GM12878 (cell line): Measurements from ENCODE around the gene PADI2. TPM values are rescaled to one million over a fixed set of nuclear protein-coding genes. Genes with fewer than 3 reads are reported as not detected.

ENCODE experiments used
- BCL11A ChIP-seq: IDR thresholded peaks from 2 replicates; pipeline ENCODE4 v1.6.1; 2011; ENCODE audit warnings: low read depth, low read length
- CBX5 ChIP-seq: sonication (generic); IDR thresholded peaks from 2 replicates; pipeline ENCODE4 v1.6.1; 2016; ENCODE audit warnings: low read depth, moderate library complexity, mild to moderate bottlenecking, inconsistent platforms
- ESRRA ChIP-seq: IDR thresholded peaks from 2 replicates; pipeline ENCODE4 v1.6.1; 2012; ENCODE audit warnings: mild to moderate bottlenecking, low read length, improper control_type of control experiment
- ETV6 ChIP-seq, 2 experiments: fragments of 450-650 bp in 1 of 2; IDR thresholded peaks in 1 of 2; conservative IDR thresholded peaks in 1 of 2; 2 replicates each; pipeline ENCODE4 v1.6.1; 2014; ENCODE audit warnings: antibody characterized with exemption in 1 of 2, borderline replicate concordance in 1 of 2, low read depth in 1 of 2, mild to moderate bottlenecking in 1 of 2, moderate library complexity in 1 of 2
- EZH2 ChIP-seq: IDR thresholded peaks from 2 replicates; pipeline ENCODE4 v1.6.1; 2012; ENCODE audit warnings: low read depth, mild to moderate bottlenecking, control low read depth, inconsistent platforms, low read length, borderline replicate concordance; ENCODE audit not compliant: control insufficient read depth
- FOS ChIP-seq: IDR thresholded peaks from 3 replicates; pipeline ENCODE4 v1.6.1; 2011; ENCODE audit warnings: borderline replicate concordance; ENCODE audit not compliant: insufficient read length; ENCODE audit errors: extremely low read depth
- HCFC1 ChIP-seq: fragments of 150-350 bp; IDR thresholded peaks from 2 replicates; pipeline ENCODE4 v1.6.1; 2014; ENCODE audit warnings: low read length
- KAT2A ChIP-seq: conservative IDR thresholded peaks from 2 replicates; pipeline ENCODE4 v1.6.1; 2011; ENCODE audit warnings: low read depth, low read length; ENCODE audit not compliant: control insufficient read depth
- LARP7 ChIP-seq: fragments of 450-650 bp; IDR thresholded peaks from 2 replicates; pipeline ENCODE4 v1.6.1; 2017; ENCODE audit warnings: mild to moderate bottlenecking
- MYB ChIP-seq: fragments of 150-350 bp; IDR thresholded peaks from 2 replicates; pipeline ENCODE4 v1.6.1; 2014; ENCODE audit warnings: mild to moderate bottlenecking, low read depth, low read length, borderline replicate concordance
- NFIC ChIP-seq: IDR thresholded peaks from 2 replicates; pipeline ENCODE4 v1.6.1; 2012; ENCODE audit warnings: low read depth, mild to moderate bottlenecking, inconsistent platforms, low read length, moderate library complexity
- NFXL1 ChIP-seq: fragments of 450-650 bp; IDR thresholded peaks from 2 replicates; pipeline ENCODE4 v1.6.1; 2017; ENCODE audit warnings: antibody characterized with exemption, mild to moderate bottlenecking, borderline replicate concordance
- SMAD5 ChIP-seq: IDR thresholded peaks from 2 replicates; pipeline ENCODE4 v1.6.1; 2016; ENCODE audit warnings: antibody characterized with exemption, low read depth
- SP1 ChIP-seq: IDR thresholded peaks from one replicate; pipeline ENCODE4 v1.6.1; 2011; ENCODE audit warnings: low read depth, low read length
- SREBF2 ChIP-seq: IDR thresholded peaks from 2 replicates; pipeline ENCODE4 v1.6.1; 2012; ENCODE audit warnings: mild to moderate bottlenecking, low read length
- SRF ChIP-seq, 2 experiments: IDR thresholded peaks; 2 replicates each; pipeline ENCODE4 v1.6.1; 2011; ENCODE audit warnings: low read depth in 2 of 2, low read length in 2 of 2, mild to moderate bottlenecking in 1 of 2, moderate library complexity in 1 of 2
- polyA plus RNA-seq, 11 experiments: library from polyadenylated mRNA; depleted of rRNA in 4 of 11; unstranded in 6 of 11; stranded (reverse) in 5 of 11; fragments of >200 nt; fragmentation: Nextera tagmentation in 4 of 11; fragmentation: Illumina TruSeq in 1 of 11; extraction: Ambion mirVana in 4 of 11; extraction: Trizol in 1 of 11; gene quantifications; 1 replicate in 1 of 11; 2 replicates in 10 of 11; pipeline versions ENCODE4 v1.2.1 to v1.2.3, GENCODE V29; 2011 to 2016; ENCODE audit warnings: inconsistent platforms in 2 of 11, missing spikeins in 2 of 11, low read depth in 1 of 11
- total RNA-seq, 4 experiments: library from RNA; depleted of rRNA in 3 of 4; stranded (reverse); fragments of >200 nt in 3 of 4; fragmentation: Illumina TruSeq in 1 of 4; extraction: Trizol in 1 of 4; gene quantifications; 2 replicates each; pipeline versions ENCODE4 v1.2.1 to v1.2.3, GENCODE V29; 2013 to 2021
- TF ChIP-seq, protein P1 (sequence below), 3 experiments: IDR thresholded peaks in 2 of 3; conservative IDR thresholded peaks in 1 of 3; 2 replicates each; pipeline ENCODE4 v1.5.1; 2011; ENCODE audit warnings: low read depth in 3 of 3, low read length in 3 of 3, mild to moderate bottlenecking in 3 of 3, control low read depth in 2 of 3, moderate library complexity in 2 of 3, inconsistent platforms in 1 of 3, mixed read lengths in 1 of 3; ENCODE audit not compliant: control insufficient read depth in 2 of 3, insufficient read depth in 1 of 3; ENCODE audit errors: extremely low read depth in 1 of 3
- TF ChIP-seq, protein P2 (sequence below): fragments of 450-650 bp; IDR thresholded peaks from 2 replicates; pipeline ENCODE4 v1.6.1; 2017; ENCODE audit warnings: mild to moderate bottlenecking, low read depth, inconsistent platforms; ENCODE audit not compliant: poor library complexity, severe bottlenecking
- TF ChIP-seq, protein P3 (sequence below): IDR thresholded peaks from 2 replicates; pipeline ENCODE4 v1.6.1; 2012; ENCODE audit warnings: low read length, inconsistent platforms
- TF ChIP-seq, protein P4 (sequence below): fragments of 450-650 bp; IDR thresholded peaks from 2 replicates; pipeline ENCODE4 v1.6.1; 2018; ENCODE audit warnings: borderline replicate concordance, mild to moderate bottlenecking; ENCODE audit not compliant: partially characterized antibody

PADI2 gene
- total and polyA plus RNA-seq, 10 of the 15 experiments (the other 5 are each of a cell fraction or from before 2014, with no cell fraction given) = 0.05 to 3.0 (median 0.10) TPM; not detected in 1

DNA sequence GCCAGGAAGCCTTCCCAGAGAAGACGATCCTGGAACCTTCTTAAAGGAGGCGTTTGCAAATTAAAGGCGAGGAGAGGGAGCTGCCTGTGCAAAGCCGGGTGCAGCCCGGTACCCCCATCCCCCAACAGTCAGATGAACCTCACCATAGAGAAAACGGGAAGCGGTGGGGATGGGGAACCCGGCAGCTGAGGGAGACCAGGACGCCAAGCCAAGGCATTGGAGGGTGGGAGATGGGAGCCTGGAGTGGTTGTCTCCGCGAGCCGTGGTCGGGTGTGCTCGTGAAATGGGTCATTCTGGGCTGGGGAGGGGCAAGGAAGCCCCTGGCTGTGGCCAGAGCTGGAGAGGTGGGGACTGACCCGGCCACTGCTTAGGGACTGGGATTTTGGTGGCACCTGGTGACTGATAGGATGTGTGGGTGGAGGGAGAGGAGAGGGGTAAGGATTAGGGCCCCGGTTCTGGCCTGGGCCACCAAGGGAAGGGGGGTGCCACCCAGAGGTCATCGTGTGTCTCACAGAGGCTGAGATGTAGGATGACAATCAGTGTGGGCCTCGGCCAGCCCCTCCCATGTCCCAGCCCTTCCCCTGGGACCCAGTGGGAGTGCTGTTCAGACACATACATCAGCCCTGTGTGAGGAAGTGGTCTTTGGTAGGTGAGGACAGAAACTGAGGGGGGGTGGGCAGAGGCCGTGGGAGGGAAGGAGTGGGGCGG lies 676 bp upstream of the PADI2 start (continued):
- TF ChIP-seq, protein P1, sequence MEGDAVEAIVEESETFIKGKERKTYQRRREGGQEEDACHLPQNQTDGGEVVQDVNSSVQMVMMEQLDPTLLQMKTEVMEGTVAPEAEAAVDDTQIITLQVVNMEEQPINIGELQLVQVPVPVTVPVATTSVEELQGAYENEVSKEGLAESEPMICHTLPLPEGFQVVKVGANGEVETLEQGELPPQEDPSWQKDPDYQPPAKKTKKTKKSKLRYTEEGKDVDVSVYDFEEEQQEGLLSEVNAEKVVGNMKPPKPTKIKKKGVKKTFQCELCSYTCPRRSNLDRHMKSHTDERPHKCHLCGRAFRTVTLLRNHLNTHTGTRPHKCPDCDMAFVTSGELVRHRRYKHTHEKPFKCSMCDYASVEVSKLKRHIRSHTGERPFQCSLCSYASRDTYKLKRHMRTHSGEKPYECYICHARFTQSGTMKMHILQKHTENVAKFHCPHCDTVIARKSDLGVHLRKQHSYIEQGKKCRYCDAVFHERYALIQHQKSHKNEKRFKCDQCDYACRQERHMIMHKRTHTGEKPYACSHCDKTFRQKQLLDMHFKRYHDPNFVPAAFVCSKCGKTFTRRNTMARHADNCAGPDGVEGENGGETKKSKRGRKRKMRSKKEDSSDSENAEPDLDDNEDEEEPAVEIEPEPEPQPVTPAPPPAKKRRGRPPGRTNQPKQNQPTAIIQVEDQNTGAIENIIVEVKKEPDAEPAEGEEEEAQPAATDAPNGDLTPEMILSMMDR (IDR thresholded peaks at IDR 0.05 in 2 of 3, conservative IDR thresholded peaks at IDR 0.05 in 1 of 3; ENCODE audit: control insufficient read depth in 2 of 3, extremely low read depth in 1 of 3, insufficient read depth in 1 of 3, low read depth in 3 of 3, low read length in 3 of 3) = peak in 2 of 3 experiments; percentile 28 to 50; a peak in 3 of 6 replicates
- TF ChIP-seq FOS (no peak), BCL11A (no peak), CBX5 (no peak), ESRRA (no peak), EZH2 (no peak), SRF (IDR thresholded peaks at IDR 0.05; ENCODE audit: low read depth in 2 of 2, low read length in 2 of 2) (no peak), SP1 (no peak), SREBF2 (no peak), LARP7 (peak; percentile 71; the same call in 1 of the 2 replicates), ETV6 (conservative IDR thresholded peaks at IDR 0.05 in 1 of 2, IDR thresholded peaks at IDR 0.05 in 1 of 2; ENCODE audit: borderline replicate concordance in 1 of 2, low read depth in 1 of 2) (no peak), MYB (no peak), HCFC1 (no peak), NFIC (no peak), NFXL1 (no peak), KAT2A (no peak), SMAD5 (no peak)
- TF ChIP-seq, protein P2, sequence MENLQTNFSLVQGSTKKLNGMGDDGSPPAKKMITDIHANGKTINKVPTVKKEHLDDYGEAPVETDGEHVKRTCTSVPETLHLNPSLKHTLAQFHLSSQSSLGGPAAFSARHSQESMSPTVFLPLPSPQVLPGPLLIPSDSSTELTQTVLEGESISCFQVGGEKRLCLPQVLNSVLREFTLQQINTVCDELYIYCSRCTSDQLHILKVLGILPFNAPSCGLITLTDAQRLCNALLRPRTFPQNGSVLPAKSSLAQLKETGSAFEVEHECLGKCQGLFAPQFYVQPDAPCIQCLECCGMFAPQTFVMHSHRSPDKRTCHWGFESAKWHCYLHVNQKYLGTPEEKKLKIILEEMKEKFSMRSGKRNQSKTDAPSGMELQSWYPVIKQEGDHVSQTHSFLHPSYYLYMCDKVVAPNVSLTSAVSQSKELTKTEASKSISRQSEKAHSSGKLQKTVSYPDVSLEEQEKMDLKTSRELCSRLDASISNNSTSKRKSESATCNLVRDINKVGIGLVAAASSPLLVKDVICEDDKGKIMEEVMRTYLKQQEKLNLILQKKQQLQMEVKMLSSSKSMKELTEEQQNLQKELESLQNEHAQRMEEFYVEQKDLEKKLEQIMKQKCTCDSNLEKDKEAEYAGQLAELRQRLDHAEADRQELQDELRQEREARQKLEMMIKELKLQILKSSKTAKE = no peak
- TF ChIP-seq, protein P3, sequence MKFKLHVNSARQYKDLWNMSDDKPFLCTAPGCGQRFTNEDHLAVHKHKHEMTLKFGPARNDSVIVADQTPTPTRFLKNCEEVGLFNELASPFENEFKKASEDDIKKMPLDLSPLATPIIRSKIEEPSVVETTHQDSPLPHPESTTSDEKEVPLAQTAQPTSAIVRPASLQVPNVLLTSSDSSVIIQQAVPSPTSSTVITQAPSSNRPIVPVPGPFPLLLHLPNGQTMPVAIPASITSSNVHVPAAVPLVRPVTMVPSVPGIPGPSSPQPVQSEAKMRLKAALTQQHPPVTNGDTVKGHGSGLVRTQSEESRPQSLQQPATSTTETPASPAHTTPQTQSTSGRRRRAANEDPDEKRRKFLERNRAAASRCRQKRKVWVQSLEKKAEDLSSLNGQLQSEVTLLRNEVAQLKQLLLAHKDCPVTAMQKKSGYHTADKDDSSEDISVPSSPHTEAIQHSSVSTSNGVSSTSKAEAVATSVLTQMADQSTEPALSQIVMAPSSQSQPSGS = no peak
- TF ChIP-seq, protein P4, sequence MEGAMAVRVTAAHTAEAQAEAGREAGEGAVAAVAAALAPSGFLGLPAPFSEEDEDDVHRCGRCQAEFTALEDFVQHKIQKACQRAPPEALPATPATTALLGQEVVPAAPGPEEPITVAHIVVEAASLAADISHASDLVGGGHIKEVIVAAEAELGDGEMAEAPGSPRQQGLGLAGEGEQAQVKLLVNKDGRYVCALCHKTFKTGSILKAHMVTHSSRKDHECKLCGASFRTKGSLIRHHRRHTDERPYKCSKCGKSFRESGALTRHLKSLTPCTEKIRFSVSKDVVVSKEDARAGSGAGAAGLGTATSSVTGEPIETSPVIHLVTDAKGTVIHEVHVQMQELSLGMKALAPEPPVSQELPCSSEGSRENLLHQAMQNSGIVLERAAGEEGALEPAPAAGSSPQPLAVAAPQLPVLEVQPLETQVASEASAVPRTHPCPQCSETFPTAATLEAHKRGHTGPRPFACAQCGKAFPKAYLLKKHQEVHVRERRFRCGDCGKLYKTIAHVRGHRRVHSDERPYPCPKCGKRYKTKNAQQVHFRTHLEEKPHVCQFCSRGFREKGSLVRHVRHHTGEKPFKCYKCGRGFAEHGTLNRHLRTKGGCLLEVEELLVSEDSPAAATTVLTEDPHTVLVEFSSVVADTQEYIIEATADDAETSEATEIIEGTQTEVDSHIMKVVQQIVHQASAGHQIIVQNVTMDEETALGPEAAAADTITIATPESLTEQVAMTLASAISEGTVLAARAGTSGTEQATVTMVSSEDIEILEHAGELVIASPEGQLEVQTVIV = no peak
